HCT116 (cell line): ENCODE results near the gene PRSS27. TPM values are rescaled to one million over a fixed set of nuclear protein-coding genes. Genes with fewer than 3 reads are reported as not detected.

Source experiments
- ATAC-seq: fragments of 200-7000 bp; cut with Tn5 transposase; 2 replicates; pipeline ENCODE4 v1.9.1; 2020; ENCODE audit warnings: mild to moderate bottlenecking, moderate library complexity
- BruUV-seq: library from RNA; stranded (reverse); fragments of 400-500 nt; replicated peaks from 2 replicates; lab custom pipeline; 2021; lab: Mats Ljungman, UMichigan
- CTCF ChIA-PET: fragments of 300-600 bp; sonication (Branson Sonifier 250); formaldehyde crosslinking; loops from one replicate; lab custom pipeline; 2021; ENCODE audit warnings: antibody characterized with exemption; lab: Charles Lee
- POLR2A ChIA-PET: fragments of 300-600, 350-600 bp; sonication (Branson Sonifier 250); formaldehyde crosslinking; loops from one replicate; lab custom pipeline; 2021; ENCODE audit warnings: antibody characterized with exemption; lab: Charles Lee
- RAD21 ChIA-PET, 2 experiments: fragments of 300-600 bp; sonication (Branson Sonifier 250); formaldehyde crosslinking; loops; one replicate each; lab custom pipeline; 2023; ENCODE audit warnings: low total read pairs in 2 of 2; ENCODE audit not compliant: uncharacterized antibody in 2 of 2, unreplicated experiment in 2 of 2, low non-redundant PET in 1 of 2; lab: Charles Lee
- DNase-seq: peaks from one replicate; pipeline ENCODE4 v3.0.0-alpha.2; 2010; ENCODE audit warnings: low read depth, low spot score
- H2AFZ ChIP-seq: fragments of 200-600 bp; shearing (Covaris generic), sonication (generic); 2 replicates; pipeline ENCODE4 v1.6.1; 2017; ENCODE audit warnings: low read depth, mixed run types, mixed read lengths, antibody characterized with exemption, low read length; ENCODE audit not compliant: poor library complexity, severe bottlenecking
- H3K27ac ChIP-seq: 2 replicates; pipeline ENCODE4 v1.5.1; 2012; ENCODE audit warnings: low read depth, low read length
- H3K27me3 ChIP-seq: fragments of 200-600 bp; sonication (generic); 2 replicates; pipeline ENCODE4 v1.6.1; 2016; ENCODE audit warnings: mixed run types, low read length, mixed read lengths; ENCODE audit not compliant: insufficient read depth
- H3K36me3 ChIP-seq, 2 experiments: fragments of 200-500 bp in 1 of 2; fragments of 200-600 bp in 1 of 2; sonication (Bioruptor generic) in 1 of 2; sonication (generic) in 1 of 2; 2 replicates each; pipeline versions ENCODE4 v1.5.1 to v1.6.1; 2014 to 2016; ENCODE audit warnings: low read length in 2 of 2, inconsistent platforms in 1 of 2, mixed read lengths in 1 of 2, mixed run types in 1 of 2; ENCODE audit not compliant: insufficient read depth in 2 of 2, control insufficient read depth in 1 of 2
- H3K4me1 ChIP-seq, 2 experiments: fragments of 200-600 bp in 1 of 2; sonication (generic) in 1 of 2; 2 replicates each; pipeline versions ENCODE4 v1.5.1 to v1.6.1; 2012 to 2017; ENCODE audit warnings: low read length in 2 of 2, inconsistent platforms in 1 of 2, mild to moderate bottlenecking in 1 of 2, mixed read lengths in 1 of 2, mixed run types in 1 of 2, moderate library complexity in 1 of 2; ENCODE audit not compliant: insufficient read depth in 2 of 2, control insufficient read depth in 1 of 2
- H3K4me2 ChIP-seq: fragments of 200-600 bp; sonication (generic); 2 replicates; pipeline ENCODE4 v1.6.1; 2017; ENCODE audit warnings: mixed run types, low read length, mixed read lengths
- H3K4me3 ChIP-seq, 2 experiments: fragments of 200-600 bp in 1 of 2; sonication (generic) in 1 of 2; replicated peaks in 1 of 2; 2 replicates each; pipeline ENCODE4 v1.5.1; 2011 to 2016; ENCODE audit warnings: low read length in 2 of 2, control low read depth in 1 of 2, low read depth in 1 of 2, mild to moderate bottlenecking in 1 of 2, mixed read lengths in 1 of 2, mixed run types in 1 of 2
- H3K79me2 ChIP-seq: fragments of 200-600 bp; sonication (generic); 2 replicates; pipeline ENCODE4 v1.6.1; 2017; ENCODE audit warnings: mild to moderate bottlenecking, mixed run types, low read length, moderate library complexity, mixed read lengths; ENCODE audit not compliant: insufficient read depth
- H3K9ac ChIP-seq: fragments of 200-600 bp; sonication (generic); 2 replicates; pipeline ENCODE4 v1.6.1; 2016; ENCODE audit warnings: low read length, mixed read lengths
- H3K9me2 ChIP-seq: fragments of 200-600 bp; sonication (generic), shearing (Covaris generic); 2 replicates; pipeline ENCODE4 v1.6.1; 2017; ENCODE audit warnings: mixed run types, mild to moderate bottlenecking, moderate library complexity; ENCODE audit not compliant: insufficient read depth
- H3K9me3 ChIP-seq, 2 experiments: fragments of 200-500 bp in 1 of 2; fragments of 200-600 bp in 1 of 2; sonication (Bioruptor generic) in 1 of 2; sonication (generic) in 1 of 2; 2 replicates each; pipeline ENCODE4 v1.6.1; 2014 to 2017; ENCODE audit warnings: low read length in 2 of 2, mixed read lengths in 2 of 2, inconsistent platforms in 1 of 2, low read depth in 1 of 2, mild to moderate bottlenecking in 1 of 2, mixed run types in 1 of 2, moderate library complexity in 1 of 2; ENCODE audit not compliant: control insufficient read depth in 1 of 2, insufficient read depth in 1 of 2
- H4K20me1 ChIP-seq: fragments of 200-600 bp; sonication (generic), shearing (Covaris generic); 2 replicates; pipeline ENCODE4 v1.6.1; 2017; ENCODE audit warnings: mixed run types, mild to moderate bottlenecking, moderate library complexity; ENCODE audit not compliant: insufficient read depth
- ATF3 ChIP-seq: IDR thresholded peaks from 2 replicates; pipeline ENCODE4 v1.6.1; 2012
- CBX3 ChIP-seq: IDR thresholded peaks from 2 replicates; pipeline ENCODE4 v1.6.1; 2012; ENCODE audit warnings: low read depth
- CEBPB ChIP-seq: IDR thresholded peaks from 2 replicates; pipeline ENCODE4 v1.6.1; 2012; ENCODE audit warnings: low read depth
- EGR1 ChIP-seq: IDR thresholded peaks from 2 replicates; pipeline ENCODE4 v1.6.1; 2012; ENCODE audit warnings: low read depth
- ELF1 ChIP-seq: IDR thresholded peaks from 2 replicates; pipeline ENCODE4 v1.6.1; 2012; ENCODE audit warnings: low read depth, borderline replicate concordance
- EZH2 ChIP-seq: fragments of 200-600 bp; sonication (generic); IDR thresholded peaks from 2 replicates; pipeline ENCODE4 v1.6.1; 2017; ENCODE audit warnings: antibody characterized with exemption, mixed run types
- FOSL1 ChIP-seq: IDR thresholded peaks from 2 replicates; pipeline ENCODE4 v1.6.1; 2012; ENCODE audit warnings: low read depth
- POLR2A ChIP-seq: IDR thresholded peaks from 2 replicates; pipeline ENCODE4 v1.7.0; 2011; ENCODE audit warnings: borderline replicate concordance; ENCODE audit not compliant: insufficient read depth, insufficient read length; ENCODE audit errors: extremely low read depth
- POLR2AphosphoS5 ChIP-seq: IDR thresholded peaks from 2 replicates; pipeline ENCODE4 v1.6.1; 2011; ENCODE audit warnings: mild to moderate bottlenecking, low read depth, low read length, moderate library complexity
- RAD21 ChIP-seq: IDR thresholded peaks from 2 replicates; pipeline ENCODE4 v1.6.1; 2012; ENCODE audit warnings: low read depth, mild to moderate bottlenecking
- SIN3A ChIP-seq: IDR thresholded peaks from 2 replicates; pipeline ENCODE4 v1.6.1; 2012; ENCODE audit warnings: low read depth
- SP1 ChIP-seq: IDR thresholded peaks from 2 replicates; pipeline ENCODE4 v1.6.1; 2012; ENCODE audit warnings: low read depth
- TCF7L2 ChIP-seq: IDR thresholded peaks from 2 replicates; pipeline ENCODE4 v1.7.0; 2011; ENCODE audit warnings: borderline replicate concordance, inconsistent platforms; ENCODE audit not compliant: insufficient read depth, insufficient read length; ENCODE audit errors: extremely low read depth
- YY1 ChIP-seq: IDR thresholded peaks from 2 replicates; pipeline ENCODE4 v1.6.1; 2011; ENCODE audit warnings: low read length, low read depth, moderate library complexity, mild to moderate bottlenecking; ENCODE audit not compliant: insufficient replicate concordance; ENCODE audit errors: extremely low read depth
- ZNF274 ChIP-seq: fragments of 200-500 bp; sonication (Bioruptor generic); IDR thresholded peaks from 2 replicates; pipeline ENCODE4 v1.6.1; 2014; ENCODE audit warnings: mild to moderate bottlenecking, low read depth, low read length, inconsistent platforms
- intact Hi-C: fragments of 100-400 bp; cut with micrococcal nuclease; formaldehyde crosslinking; loops from 2 replicates; pipeline ENCODE4 v1.10.0; 2022
- total RNA-seq: library from RNA; stranded (reverse); gene quantifications from one replicate; pipeline ENCODE4 v1.2.1, GENCODE V29; 2021; ENCODE audit not compliant: unreplicated experiment

The PRSS27 gene
- total RNA-seq, 1 experiment from 2014 or later, result 3.3 TPM

GRCh38 chr16:2745116-2745890, 25.3 kb upstream of the PRSS27 start:
- BruUV-seq, result no TSS peak
- no peaks in the 10 kb centered on the region for H3K27me3 ChIP-seq
- no peaks in the 10 kb centered on the region for H3K9me2 ChIP-seq
- DNase-seq, result no peak
- TF ChIP-seq RAD21 (no peak), SP1 (no peak), ZNF274 (no peak), EGR1 (no peak), FOSL1 (no peak), ELF1 (no peak), CEBPB (no peak), TCF7L2 (no peak), POLR2A (no peak), YY1 (no peak), EZH2 (no peak), CBX3 (no peak), ATF3 (no peak), SIN3A (no peak), POLR2AphosphoS5 (no peak)
- RAD21 ChIA-PET, result no interaction called here
- peaks cover 1% of the 10 kb centered on the region for H3K79me2 ChIP-seq
- H2AFZ ChIP-seq, result no peak overlapping the region
- peak; percentile 23 for ATAC-seq
- H3K9ac ChIP-seq, result no peak overlapping the region
- H3K4me3 ChIP-seq, result no peak overlapping the region
- H3K9me3 ChIP-seq, result no peaks in the 10 kb centered on the region
- CTCF ChIA-PET, result no interaction called here
- no peaks in the 10 kb centered on the region for H3K36me3 ChIP-seq
- intact Hi-C loops, result no loop called here
- H3K27ac ChIP-seq, result no peak overlapping the region
- peaks cover under 1 to 1% of the 10 kb centered on the region in 2 experiments; a peak in 2 of 4 replicates for H3K4me1 ChIP-seq
- H3K4me2 ChIP-seq, result no peak overlapping the region
- POLR2A ChIA-PET, result no interaction called here
- no peaks in the 10 kb centered on the region for H4K20me1 ChIP-seq
